Testis (tissue), 2 donors: Measurements from ENCODE around the gene VPS50.

ENCODE experiments used
- POLR2A ChIP-seq: fragments of 450-650 bp; IDR thresholded peaks from one replicate; pipeline ENCODE4 v1.6.1; 2017; ENCODE audit warnings: antibody characterized with exemption, mild to moderate bottlenecking, moderate library complexity
- TF ChIP-seq, protein P1 (sequence below), 3 experiments: fragments of 450-650 bp in 2 of 3; fragments of 200-600 bp in 1 of 3; sonication (generic) in 1 of 3; IDR thresholded peaks; one replicate each; pipeline ENCODE4 v1.5.1; 2016 to 2019; ENCODE audit warnings: antibody characterized with exemption in 3 of 3, mild to moderate bottlenecking in 2 of 3, moderate library complexity in 1 of 3

DNA sequence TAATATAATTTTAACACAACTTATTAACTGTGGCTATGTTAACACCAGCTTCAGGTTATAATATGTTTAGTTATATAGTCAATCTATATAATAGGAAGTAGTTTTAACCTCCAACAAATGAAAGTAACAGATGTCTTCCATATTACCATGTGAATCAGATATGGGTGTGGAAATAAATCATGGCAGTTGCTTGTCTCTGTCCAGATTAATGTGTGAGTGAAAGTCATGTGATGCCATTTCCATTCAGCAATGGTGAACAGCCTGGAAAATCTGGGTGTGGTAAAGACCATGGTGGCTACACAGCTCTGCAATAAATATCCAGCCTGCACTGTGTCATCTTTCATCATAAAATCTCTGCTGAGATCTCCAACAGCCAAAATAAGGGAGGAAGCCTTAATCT is 33.7 kb upstream of the VPS50 start:
- no peak for TF ChIP-seq POLR2A
- TF ChIP-seq, protein P1, sequence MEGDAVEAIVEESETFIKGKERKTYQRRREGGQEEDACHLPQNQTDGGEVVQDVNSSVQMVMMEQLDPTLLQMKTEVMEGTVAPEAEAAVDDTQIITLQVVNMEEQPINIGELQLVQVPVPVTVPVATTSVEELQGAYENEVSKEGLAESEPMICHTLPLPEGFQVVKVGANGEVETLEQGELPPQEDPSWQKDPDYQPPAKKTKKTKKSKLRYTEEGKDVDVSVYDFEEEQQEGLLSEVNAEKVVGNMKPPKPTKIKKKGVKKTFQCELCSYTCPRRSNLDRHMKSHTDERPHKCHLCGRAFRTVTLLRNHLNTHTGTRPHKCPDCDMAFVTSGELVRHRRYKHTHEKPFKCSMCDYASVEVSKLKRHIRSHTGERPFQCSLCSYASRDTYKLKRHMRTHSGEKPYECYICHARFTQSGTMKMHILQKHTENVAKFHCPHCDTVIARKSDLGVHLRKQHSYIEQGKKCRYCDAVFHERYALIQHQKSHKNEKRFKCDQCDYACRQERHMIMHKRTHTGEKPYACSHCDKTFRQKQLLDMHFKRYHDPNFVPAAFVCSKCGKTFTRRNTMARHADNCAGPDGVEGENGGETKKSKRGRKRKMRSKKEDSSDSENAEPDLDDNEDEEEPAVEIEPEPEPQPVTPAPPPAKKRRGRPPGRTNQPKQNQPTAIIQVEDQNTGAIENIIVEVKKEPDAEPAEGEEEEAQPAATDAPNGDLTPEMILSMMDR (IDR thresholded peaks at IDR 0.05): no peak
